GM20431 (cell line): ENCODE measurements around the gene SERINC4.
"Not testable (repeated sequence)": the region's sequence is repeated elsewhere in the genome, so short reads cannot be mapped to it uniquely, and the experiment has no call there.

ENCODE experiments used
- in situ Hi-C: fragments of 300-500 bp; cut with MseI, MboI; formaldehyde crosslinking; loops from one replicate; pipeline ENCODE4 v1.15.0; 2020; ENCODE audit warnings: low sequenced_read_pairs; ENCODE audit not compliant: unreplicated experiment

The SERINC4 gene

GRCh38 chr15:43799945-43800285 is at the start of gene SERINC4:
SERINC4 (minus strand) TSS chr15:43800220; CDS start chr15:43799986, 234 bp downstream.
- in situ Hi-C loops, result no loop called here

- in situ Hi-C loops, result no loop called here
Observed at GRCh38 chr15:43845421-43845820, 45.4 kb upstream of the SERINC4 start.

GRCh38 chr15:43832485-43832884 is 32.5 kb upstream of the SERINC4 start:
- in situ Hi-C loops, result not testable (repeated sequence)

GRCh38 chr15:43831519-43832052 is 31.6 kb upstream of the SERINC4 start:
- in situ Hi-C loops, result not testable (repeated sequence)

- in situ Hi-C loops, result not testable (repeated sequence)
Observed at GRCh38 chr15:43830691-43831275, 30.8 kb upstream of the SERINC4 start.

- in situ Hi-C loops, result not testable (repeated sequence)
Observed at GRCh38 chr15:43829951-43830540, 30.0 kb upstream of the SERINC4 start.

GRCh38 chr15:43828061-43828657 is 28.1 kb upstream of the SERINC4 start:
- in situ Hi-C loops, result no loop called here

GRCh38 chr15:43826508-43827341 is 26.7 kb upstream of the SERINC4 start, which contains the start of gene WDR76:
WDR76 (plus strand) TSS chr15:43827002; CDS start chr15:43827033, 31 bp downstream.
- in situ Hi-C loops, result no loop called here

- in situ Hi-C loops, result no loop called here
Observed at GRCh38 chr15:43826029-43826507, 26.0 kb upstream of the SERINC4 start.

- in situ Hi-C loops, result not testable (repeated sequence)
Observed at GRCh38 chr15:43825305-43825704, 25.3 kb upstream of the SERINC4 start.

GRCh38 chr15:43824302-43825246 is 24.6 kb upstream of the SERINC4 start, which contains the start of gene MFAP1:
MFAP1 (minus strand) TSS chr15:43824690; CDS start chr15:43824569, 121 bp downstream.
- in situ Hi-C loops, result no loop called here

- in situ Hi-C loops, result no loop called here
Observed at GRCh38 chr15:43821505-43821904, 21.5 kb upstream of the SERINC4 start.

- in situ Hi-C loops, result not testable (repeated sequence)
Observed at GRCh38 chr15:43815064-43815463, 15.0 kb upstream of the SERINC4 start.

GRCh38 chr15:43808960-43809678 is 9.1 kb upstream of the SERINC4 start:
- in situ Hi-C loops, result no loop called here

- in situ Hi-C loops, result no loop called here
Observed at GRCh38 chr15:43808435-43808950, 8.5 kb upstream of the SERINC4 start.

- in situ Hi-C loops, result not testable (repeated sequence)
Observed at GRCh38 chr15:43802676-43803075, 2.7 kb upstream of the SERINC4 start.

GRCh38 chr15:43800286-43801141 is 494 bp upstream of the SERINC4 start, which contains the start of gene HYPK:
HYPK (plus strand) TSS chr15:43800599; CDS start chr15:43800623, 24 bp downstream.
- in situ Hi-C loops, result no loop called here
